Liver (tissue), 3 donors: ENCODE data around the gene TNFRSF11A.
A peak's percentile ranks its signal among the peaks of the same experiment; 100 is the strongest.

Experiments
- FOXA1 ChIP-seq: IDR thresholded peaks from 2 replicates; pipeline ENCODE4 v1.6.1; 2016; ENCODE audit warnings: antibody characterized with exemption
- SP1 ChIP-seq: IDR thresholded peaks from 2 replicates; pipeline ENCODE4 v1.6.1; 2018; ENCODE audit warnings: antibody characterized with exemption, mild to moderate bottlenecking
- TAF1 ChIP-seq: conservative IDR thresholded peaks from 2 replicates; pipeline ENCODE4 v1.6.1; 2016; ENCODE audit warnings: antibody characterized with exemption, mild to moderate bottlenecking
- TF ChIP-seq, protein P1 (sequence below): fragments of 150-350 bp; IDR thresholded peaks from 2 replicates; pipeline ENCODE4 v1.5.1; 2017; ENCODE audit warnings: improper control_type of control experiment, low read depth, low read length; ENCODE audit not compliant: missing input control
- donor health status: healthy.
- donor health status: healthy.

GRCh38 chr18:62438402-62438801 lies 113.3 kb downstream of the TNFRSF11A start:
- TF ChIP-seq TAF1 (no peak), SP1 (peak; percentile 86), FOXA1 (no peak)
- TF ChIP-seq, protein P1, sequence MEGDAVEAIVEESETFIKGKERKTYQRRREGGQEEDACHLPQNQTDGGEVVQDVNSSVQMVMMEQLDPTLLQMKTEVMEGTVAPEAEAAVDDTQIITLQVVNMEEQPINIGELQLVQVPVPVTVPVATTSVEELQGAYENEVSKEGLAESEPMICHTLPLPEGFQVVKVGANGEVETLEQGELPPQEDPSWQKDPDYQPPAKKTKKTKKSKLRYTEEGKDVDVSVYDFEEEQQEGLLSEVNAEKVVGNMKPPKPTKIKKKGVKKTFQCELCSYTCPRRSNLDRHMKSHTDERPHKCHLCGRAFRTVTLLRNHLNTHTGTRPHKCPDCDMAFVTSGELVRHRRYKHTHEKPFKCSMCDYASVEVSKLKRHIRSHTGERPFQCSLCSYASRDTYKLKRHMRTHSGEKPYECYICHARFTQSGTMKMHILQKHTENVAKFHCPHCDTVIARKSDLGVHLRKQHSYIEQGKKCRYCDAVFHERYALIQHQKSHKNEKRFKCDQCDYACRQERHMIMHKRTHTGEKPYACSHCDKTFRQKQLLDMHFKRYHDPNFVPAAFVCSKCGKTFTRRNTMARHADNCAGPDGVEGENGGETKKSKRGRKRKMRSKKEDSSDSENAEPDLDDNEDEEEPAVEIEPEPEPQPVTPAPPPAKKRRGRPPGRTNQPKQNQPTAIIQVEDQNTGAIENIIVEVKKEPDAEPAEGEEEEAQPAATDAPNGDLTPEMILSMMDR, result no peak
